ENCODE results near the gene HK2.
"Not testable (repeated sequence)": the region's sequence is repeated elsewhere in the genome, so short reads cannot be mapped to it uniquely, and the experiment has no call there.

HK2 gene

DNA sequence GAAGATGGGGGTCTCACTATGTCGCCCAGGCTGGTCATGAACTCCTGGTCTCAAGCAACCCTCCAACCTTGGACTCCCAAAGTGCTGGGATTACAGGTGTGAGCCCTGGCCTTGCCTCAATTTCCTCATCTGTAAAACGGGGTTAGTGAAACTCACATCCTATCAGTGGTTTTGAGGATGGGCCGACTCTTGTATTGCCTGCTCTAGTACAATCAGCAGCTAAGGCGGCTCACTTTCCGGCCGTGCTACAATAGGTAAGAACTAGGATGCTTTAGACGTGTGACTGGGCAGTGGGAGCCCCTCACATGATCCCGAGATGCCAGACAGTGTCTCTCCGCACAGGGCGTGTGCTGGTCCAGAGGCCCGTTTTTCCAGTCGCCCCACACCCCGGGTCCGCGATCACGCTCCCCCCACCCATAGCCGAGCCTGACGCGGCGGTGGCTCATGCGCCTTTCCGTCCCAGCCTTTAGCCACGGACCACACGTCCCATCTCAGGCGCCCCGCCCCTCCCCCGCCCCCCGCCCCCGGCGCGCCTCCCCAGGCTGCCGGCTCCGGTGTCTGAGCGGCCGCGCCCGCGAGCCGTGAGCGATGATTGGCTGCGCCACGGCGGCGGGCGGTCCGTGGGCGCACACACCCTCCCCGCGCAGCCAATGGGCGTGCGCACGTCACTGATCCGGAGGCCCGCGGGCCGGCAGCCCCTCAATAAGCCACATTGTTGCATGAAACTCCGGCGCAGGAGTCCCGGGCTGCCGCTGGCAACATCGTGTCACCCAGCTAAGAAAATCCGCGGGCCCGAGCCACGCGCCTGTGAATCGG, at the start of gene HK2:
HK2 (plus strand) TSS at position 710 of the 816 bp plus-strand sequence. CDS start 454 bp downstream, outside the sequence.
- Histone ChIP-seq H3K27me3 (ENCODE audit: insufficient read depth, low read length, poor library complexity) (no peaks in the 10 kb centered on the region), H3K27ac (ENCODE audit: low read length) (peak within 1 kb of the TSS; percentile 89), H3K4me3 (ENCODE audit: low read depth in 1 of 2, low read length in 2 of 2) (peak within 1 kb of the TSS; percentile 78 to 97), H3K36me3 (ENCODE audit: insufficient read depth, low read length) (peaks cover 30% of the 10 kb centered on the region), H3K9me3 (ENCODE audit: insufficient read depth, low read length, severe bottlenecking) (no peaks in the 10 kb centered on the region), H3K9ac (ENCODE audit: low read depth, low read length) (peak within 1 kb of the TSS; percentile 86), H3K79me2 (ENCODE audit: insufficient read depth, low read length) (peaks cover 51% of the 10 kb centered on the region), H3K4me2 (ENCODE audit: insufficient read depth, low read length) (peak within 1 kb of the TSS; percentile 92), H3K4me1 (ENCODE audit: insufficient read depth, low read length) (peaks cover 40% of the 10 kb centered on the region), H2AFZ (ENCODE audit: low read depth, low read length) (peak within 1 kb of the TSS; percentile 87), H4K20me1 (ENCODE audit: insufficient read depth, low read length) (peaks cover 36% of the 10 kb centered on the region)
- TF ChIP-seq, protein P1, sequence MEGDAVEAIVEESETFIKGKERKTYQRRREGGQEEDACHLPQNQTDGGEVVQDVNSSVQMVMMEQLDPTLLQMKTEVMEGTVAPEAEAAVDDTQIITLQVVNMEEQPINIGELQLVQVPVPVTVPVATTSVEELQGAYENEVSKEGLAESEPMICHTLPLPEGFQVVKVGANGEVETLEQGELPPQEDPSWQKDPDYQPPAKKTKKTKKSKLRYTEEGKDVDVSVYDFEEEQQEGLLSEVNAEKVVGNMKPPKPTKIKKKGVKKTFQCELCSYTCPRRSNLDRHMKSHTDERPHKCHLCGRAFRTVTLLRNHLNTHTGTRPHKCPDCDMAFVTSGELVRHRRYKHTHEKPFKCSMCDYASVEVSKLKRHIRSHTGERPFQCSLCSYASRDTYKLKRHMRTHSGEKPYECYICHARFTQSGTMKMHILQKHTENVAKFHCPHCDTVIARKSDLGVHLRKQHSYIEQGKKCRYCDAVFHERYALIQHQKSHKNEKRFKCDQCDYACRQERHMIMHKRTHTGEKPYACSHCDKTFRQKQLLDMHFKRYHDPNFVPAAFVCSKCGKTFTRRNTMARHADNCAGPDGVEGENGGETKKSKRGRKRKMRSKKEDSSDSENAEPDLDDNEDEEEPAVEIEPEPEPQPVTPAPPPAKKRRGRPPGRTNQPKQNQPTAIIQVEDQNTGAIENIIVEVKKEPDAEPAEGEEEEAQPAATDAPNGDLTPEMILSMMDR (IDR thresholded peaks at IDR 0.05; ENCODE audit: borderline replicate concordance, extremely low read depth, low read length, poor library complexity, severe bottlenecking), result no peak
- no peak for TF ChIP-seq EZH2 (IDR thresholded peaks at IDR 0.05; ENCODE audit: borderline replicate concordance, low read depth, low read length, severe bottlenecking)
- ATAC-seq (ENCODE audit: insufficient read depth, low read depth) (peak; percentile 82), DNase-seq (peak; percentile 90)

- H2AFZ ChIP-seq (ENCODE audit: low read depth, low read length), result no peak overlapping the region
- no peaks in the 10 kb centered on the region for H3K9me3 ChIP-seq (ENCODE audit: insufficient read depth, low read length, severe bottlenecking)
- H3K9ac ChIP-seq (ENCODE audit: low read depth, low read length), result no peak overlapping the region
- no peaks in the 10 kb centered on the region for H3K36me3 ChIP-seq (ENCODE audit: insufficient read depth, low read length)
- no peaks in the 10 kb centered on the region for H3K4me1 ChIP-seq (ENCODE audit: insufficient read depth, low read length)
- no peaks in the 10 kb centered on the region for H3K79me2 ChIP-seq (ENCODE audit: insufficient read depth, low read length)
- TF ChIP-seq, protein P1 (IDR thresholded peaks at IDR 0.05; ENCODE audit: borderline replicate concordance, extremely low read depth, low read length, poor library complexity, severe bottlenecking), result no peak
- no peak for TF ChIP-seq EZH2 (IDR thresholded peaks at IDR 0.05; ENCODE audit: borderline replicate concordance, low read depth, low read length, severe bottlenecking)
- no peaks in the 10 kb centered on the region for H4K20me1 ChIP-seq (ENCODE audit: insufficient read depth, low read length)
- H3K4me3 ChIP-seq (ENCODE audit: low read depth in 1 of 2, low read length in 2 of 2), result no peak overlapping the region
- DNase-seq, result no peak
- H3K27me3 ChIP-seq (ENCODE audit: insufficient read depth, low read length, poor library complexity), result no peaks in the 10 kb centered on the region
- H3K4me2 ChIP-seq (ENCODE audit: insufficient read depth, low read length), result no peak overlapping the region
- no peak overlapping the region for H3K27ac ChIP-seq (ENCODE audit: low read length)
- ATAC-seq (ENCODE audit: insufficient read depth, low read depth), result no peak
Measured at GRCh38 chr2:74789271-74789670, 44.7 kb upstream of the HK2 start.

DNA sequence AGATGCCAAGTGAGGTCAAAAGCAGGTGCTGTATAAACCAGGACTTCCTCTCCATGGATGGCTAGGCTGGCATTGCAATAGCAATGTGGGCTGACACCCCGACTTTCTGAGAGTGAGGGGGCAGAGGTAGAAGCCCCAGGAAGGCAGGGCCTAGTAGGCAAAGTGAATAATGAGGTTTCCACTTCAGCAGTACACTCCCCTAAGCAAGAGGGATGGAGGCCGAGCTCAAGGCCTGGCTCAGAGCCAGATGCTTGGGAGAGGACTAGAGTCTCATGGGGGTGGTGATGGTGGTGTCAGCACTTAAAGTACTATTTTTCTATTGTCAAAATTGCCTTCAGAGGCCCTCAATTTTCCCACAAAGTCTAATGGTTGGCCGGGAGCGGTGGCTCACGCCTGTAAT, 41.6 kb upstream of the HK2 start:
- H3K4me1 ChIP-seq (ENCODE audit: insufficient read depth, low read length), result no peaks in the 10 kb centered on the region
- H2AFZ ChIP-seq (ENCODE audit: low read depth, low read length), result no peak overlapping the region
- H3K27ac ChIP-seq (ENCODE audit: low read length), result no peak overlapping the region
- H3K4me2 ChIP-seq (ENCODE audit: insufficient read depth, low read length), result no peak overlapping the region
- H3K79me2 ChIP-seq (ENCODE audit: insufficient read depth, low read length), result no peaks in the 10 kb centered on the region
- no peak for TF ChIP-seq EZH2 (IDR thresholded peaks at IDR 0.05; ENCODE audit: borderline replicate concordance, low read depth, low read length, severe bottlenecking)
- TF ChIP-seq, protein P1 (IDR thresholded peaks at IDR 0.05; ENCODE audit: borderline replicate concordance, extremely low read depth, low read length, poor library complexity, severe bottlenecking), result no peak
- ATAC-seq (ENCODE audit: insufficient read depth, low read depth) (no peak), DNase-seq (no peak)
- H3K9me3 ChIP-seq (ENCODE audit: insufficient read depth, low read length, severe bottlenecking), result no peaks in the 10 kb centered on the region
- H3K36me3 ChIP-seq (ENCODE audit: insufficient read depth, low read length), result no peaks in the 10 kb centered on the region
- H3K4me3 ChIP-seq (ENCODE audit: low read depth in 1 of 2, low read length in 2 of 2), result no peak overlapping the region
- H3K27me3 ChIP-seq (ENCODE audit: insufficient read depth, low read length, poor library complexity), result no peaks in the 10 kb centered on the region
- H4K20me1 ChIP-seq (ENCODE audit: insufficient read depth, low read length), result no peaks in the 10 kb centered on the region
- H3K9ac ChIP-seq (ENCODE audit: low read depth, low read length), result no peak overlapping the region

GRCh38 chr2:74794878-74795277, 39.0 kb upstream of the HK2 start:
- H3K4me3 ChIP-seq (ENCODE audit: low read depth in 1 of 2, low read length in 2 of 2), result not testable (repeated sequence)

More at GRCh38 chr2:74794878-74795277, 39.0 kb upstream of the HK2 start:
- H3K27me3 ChIP-seq (ENCODE audit: insufficient read depth, low read length, poor library complexity); H3K9ac ChIP-seq (ENCODE audit: low read depth, low read length); H3K4me1 ChIP-seq (ENCODE audit: insufficient read depth, low read length); H3K27ac ChIP-seq (ENCODE audit: low read length); H3K4me2 ChIP-seq (ENCODE audit: insufficient read depth, low read length); H4K20me1 ChIP-seq (ENCODE audit: insufficient read depth, low read length); H3K79me2 ChIP-seq (ENCODE audit: insufficient read depth, low read length); DNase-seq; ATAC-seq (ENCODE audit: insufficient read depth, low read depth); H2AFZ ChIP-seq (ENCODE audit: low read depth, low read length); H3K9me3 ChIP-seq (ENCODE audit: insufficient read depth, low read length, severe bottlenecking); H3K36me3 ChIP-seq (ENCODE audit: insufficient read depth, low read length): not testable (repeated sequence)

Data from DND-41 (cell line).